H1 (cell line): ENCODE data around the gene HIPK2. TPM values are rescaled to one million over a fixed set of nuclear protein-coding genes. Genes with fewer than 3 reads are reported as not detected.

ENCODE experiments used
- BACH1 ChIP-seq: IDR thresholded peaks from 2 replicates; pipeline ENCODE4 v1.6.1; 2012; ENCODE audit warnings: low read length, improper control_type of control experiment
- BCL11A ChIP-seq, 2 experiments: IDR thresholded peaks; one replicate each; pipeline ENCODE4 v1.6.1; 2011; ENCODE audit warnings: low read depth in 2 of 2, low read length in 2 of 2, mild to moderate bottlenecking in 2 of 2
- PHF8 ChIP-seq: fragments of 200-600 bp; sonication (generic); conservative IDR thresholded peaks from 2 replicates; pipeline ENCODE4 v1.7.1; 2012; ENCODE audit warnings: low read depth, mild to moderate bottlenecking, inconsistent platforms, low read length, moderate library complexity
- polyA plus RNA-seq, 7 experiments: library from polyadenylated mRNA; depleted of rRNA in 3 of 7; stranded (reverse) in 5 of 7; unstranded in 2 of 7; fragments of >200 nt in 5 of 7; fragments of 200-250 nt in 2 of 7; gene quantifications; 1 replicate in 5 of 7; 2 replicates in 1 of 7; 4 replicates in 1 of 7; pipeline versions ENCODE4 v1.2.1 to v1.2.3, GENCODE V29; 2011 to 2013; ENCODE audit warnings: missing spikeins in 2 of 7, mixed read lengths in 2 of 7
- total RNA-seq: library from RNA; stranded (reverse); fragmentation: NEBNext Ultra II Directional; extraction: Animal tissue kit (Norgen Biotek cat#: 25700); gene quantifications from 2 replicates; pipeline ENCODE4 v1.2.1, GENCODE V29; 2021
- TF ChIP-seq, protein P1 (sequence below), 3 experiments: IDR thresholded peaks; 1 replicate in 2 of 3; 2 replicates in 1 of 3; pipeline versions ENCODE4 v1.5.1 to v1.6.1; 2011; ENCODE audit warnings: low read length in 3 of 3, mild to moderate bottlenecking in 3 of 3, inconsistent platforms in 2 of 3, low read depth in 1 of 3, moderate library complexity in 1 of 3; ENCODE audit not compliant: insufficient read depth in 1 of 3; ENCODE audit errors: control extremely low read depth in 1 of 3

Gene HIPK2
- total and polyA plus RNA-seq, 2 of the 8 experiments (the other 6 are each of a cell fraction or from before 2014, with no cell fraction given): 8.3 to 24.3 TPM

DNA sequence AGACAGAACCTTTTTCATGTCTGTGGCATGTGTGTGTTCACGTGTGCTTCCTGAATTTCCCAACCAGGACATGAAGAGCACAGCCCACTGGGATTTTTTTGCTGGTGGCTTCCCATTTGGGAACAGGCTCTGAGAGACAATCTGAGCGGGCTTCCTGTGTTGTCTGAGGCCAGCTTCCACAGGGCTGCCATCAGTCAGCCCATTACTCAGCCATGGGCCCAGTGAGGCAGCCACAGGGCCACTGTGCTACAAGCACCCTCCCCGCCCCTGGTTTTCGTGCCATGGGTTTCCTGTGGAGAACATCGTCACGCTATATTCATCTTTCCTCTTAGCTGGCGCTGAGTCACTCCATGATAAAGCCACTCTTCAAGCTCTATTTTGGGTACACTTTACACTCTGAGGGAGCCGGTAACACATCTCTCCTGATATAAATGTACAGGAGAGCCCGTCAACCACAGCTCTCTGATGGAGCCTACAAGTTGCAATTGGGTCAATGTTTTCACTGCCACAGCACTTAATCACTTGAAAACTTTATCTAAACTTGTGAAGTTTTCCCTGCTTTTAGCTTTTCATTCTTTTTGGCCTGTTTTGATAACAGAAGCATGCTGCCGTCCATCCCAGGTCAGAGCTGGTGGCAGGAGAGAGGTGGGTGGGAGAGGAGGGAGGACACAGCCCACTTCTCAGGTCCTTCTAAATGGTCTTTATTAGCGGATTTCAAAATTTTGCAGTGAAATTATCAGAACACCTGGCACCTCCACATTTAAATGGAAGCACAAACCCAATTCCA is 96.9 kb downstream of the HIPK2 start (continued):
- TF ChIP-seq, protein P1, sequence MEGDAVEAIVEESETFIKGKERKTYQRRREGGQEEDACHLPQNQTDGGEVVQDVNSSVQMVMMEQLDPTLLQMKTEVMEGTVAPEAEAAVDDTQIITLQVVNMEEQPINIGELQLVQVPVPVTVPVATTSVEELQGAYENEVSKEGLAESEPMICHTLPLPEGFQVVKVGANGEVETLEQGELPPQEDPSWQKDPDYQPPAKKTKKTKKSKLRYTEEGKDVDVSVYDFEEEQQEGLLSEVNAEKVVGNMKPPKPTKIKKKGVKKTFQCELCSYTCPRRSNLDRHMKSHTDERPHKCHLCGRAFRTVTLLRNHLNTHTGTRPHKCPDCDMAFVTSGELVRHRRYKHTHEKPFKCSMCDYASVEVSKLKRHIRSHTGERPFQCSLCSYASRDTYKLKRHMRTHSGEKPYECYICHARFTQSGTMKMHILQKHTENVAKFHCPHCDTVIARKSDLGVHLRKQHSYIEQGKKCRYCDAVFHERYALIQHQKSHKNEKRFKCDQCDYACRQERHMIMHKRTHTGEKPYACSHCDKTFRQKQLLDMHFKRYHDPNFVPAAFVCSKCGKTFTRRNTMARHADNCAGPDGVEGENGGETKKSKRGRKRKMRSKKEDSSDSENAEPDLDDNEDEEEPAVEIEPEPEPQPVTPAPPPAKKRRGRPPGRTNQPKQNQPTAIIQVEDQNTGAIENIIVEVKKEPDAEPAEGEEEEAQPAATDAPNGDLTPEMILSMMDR (IDR thresholded peaks at IDR 0.05; ENCODE audit: control extremely low read depth in 1 of 3, insufficient read depth in 1 of 3, low read depth in 1 of 3, low read length in 3 of 3): no peak
- TF ChIP-seq BCL11A (IDR thresholded peaks at IDR 0.05; ENCODE audit: low read depth in 2 of 2, low read length in 2 of 2): no peak
- no peak for TF ChIP-seq PHF8
- TF ChIP-seq BACH1: no peak
